ENCODE results near the gene ATXN7L2.
"Not testable (repeated sequence)": the region's sequence is repeated elsewhere in the genome, so short reads cannot be mapped to it uniquely, and the experiment has no call there.

ATXN7L2 gene

GRCh38 chr1:109441069-109441468 is 42.6 kb upstream of the ATXN7L2 start:
- Histone ChIP-seq H3K4me2 (ENCODE audit: low read depth, low read length) (no peak overlapping the region), H3K9me3 (replicated peaks; ENCODE audit: insufficient read depth, low read length) (no peaks in the 10 kb centered on the region), H3K9me2 (replicated peaks; ENCODE audit: insufficient read depth, low read length) (no peaks in the 10 kb centered on the region), H3K9ac (ENCODE audit: low read length) (no peak overlapping the region), H3K4me1 (ENCODE audit: low read length) (no peaks in the 10 kb centered on the region), H3F3A (ENCODE audit: insufficient read depth, low read length) (no peaks in the 10 kb centered on the region), H2AFZ (ENCODE audit: low read length) (no peak overlapping the region), H3K27ac (ENCODE audit: low read length) (no peak overlapping the region), H3K36me3 (replicated peaks; ENCODE audit: insufficient read depth, low read length) (no peaks in the 10 kb centered on the region), H3K79me2 (ENCODE audit: low read length) (no peaks in the 10 kb centered on the region), H3K27me3 (replicated peaks; ENCODE audit: insufficient read depth, low read length) (no peaks in the 10 kb centered on the region), H3K4me3 (ENCODE audit: low read length) (no peak overlapping the region), H4K20me1 (ENCODE audit: insufficient read depth, low read length) (no peaks in the 10 kb centered on the region)
- DNase-seq, result no peak
- TF ChIP-seq EZH2 (optimal IDR thresholded peaks at IDR 0.05; ENCODE audit: low read depth, low read length) (no peak), EZH2phosphoT487 (IDR thresholded peaks at IDR 0.05; ENCODE audit: low read length) (no peak), CTCF (IDR thresholded peaks at IDR 0.05; ENCODE audit: low read length) (no peak)

GRCh38 chr1:109443476-109443875 is 40.2 kb upstream of the ATXN7L2 start:
- Histone ChIP-seq H3F3A (ENCODE audit: insufficient read depth, low read length) (no peaks in the 10 kb centered on the region), H2AFZ (ENCODE audit: low read length) (no peak overlapping the region), H3K4me1 (ENCODE audit: low read length) (no peaks in the 10 kb centered on the region), H3K4me3 (ENCODE audit: low read length) (no peak overlapping the region), H3K36me3 (replicated peaks; ENCODE audit: insufficient read depth, low read length) (no peaks in the 10 kb centered on the region), H3K79me2 (ENCODE audit: low read length) (no peaks in the 10 kb centered on the region), H3K27me3 (replicated peaks; ENCODE audit: insufficient read depth, low read length) (no peaks in the 10 kb centered on the region), H3K4me2 (ENCODE audit: low read depth, low read length) (no peak overlapping the region), H4K20me1 (ENCODE audit: insufficient read depth, low read length) (no peaks in the 10 kb centered on the region), H3K27ac (ENCODE audit: low read length) (no peak overlapping the region), H3K9me2 (replicated peaks; ENCODE audit: insufficient read depth, low read length) (no peaks in the 10 kb centered on the region), H3K9ac (ENCODE audit: low read length) (no peak overlapping the region), H3K9me3 (replicated peaks; ENCODE audit: insufficient read depth, low read length) (no peaks in the 10 kb centered on the region)
- TF ChIP-seq EZH2phosphoT487 (IDR thresholded peaks at IDR 0.05; ENCODE audit: low read length) (no peak), EZH2 (optimal IDR thresholded peaks at IDR 0.05; ENCODE audit: low read depth, low read length) (no peak), CTCF (IDR thresholded peaks at IDR 0.05; ENCODE audit: low read length) (no peak)
- no peak for DNase-seq

GRCh38 chr1:109444346-109444745 is 39.4 kb upstream of the ATXN7L2 start:
- Histone ChIP-seq H3K4me1 (ENCODE audit: low read length) (no peaks in the 10 kb centered on the region), H3K4me3 (ENCODE audit: low read length) (no peak overlapping the region), H3K27me3 (replicated peaks; ENCODE audit: insufficient read depth, low read length) (no peaks in the 10 kb centered on the region), H3K9me2 (replicated peaks; ENCODE audit: insufficient read depth, low read length) (no peaks in the 10 kb centered on the region), H3K9ac (ENCODE audit: low read length) (no peak overlapping the region), H3K27ac (ENCODE audit: low read length) (no peak overlapping the region), H3K79me2 (ENCODE audit: low read length) (no peaks in the 10 kb centered on the region), H3K4me2 (ENCODE audit: low read depth, low read length) (no peak overlapping the region), H3K36me3 (replicated peaks; ENCODE audit: insufficient read depth, low read length) (no peaks in the 10 kb centered on the region), H3K9me3 (replicated peaks; ENCODE audit: insufficient read depth, low read length) (no peaks in the 10 kb centered on the region), H3F3A (ENCODE audit: insufficient read depth, low read length) (no peaks in the 10 kb centered on the region), H4K20me1 (ENCODE audit: insufficient read depth, low read length) (no peaks in the 10 kb centered on the region), H2AFZ (ENCODE audit: low read length) (no peak overlapping the region)
- no peak for DNase-seq
- TF ChIP-seq CTCF (IDR thresholded peaks at IDR 0.05; ENCODE audit: low read length) (no peak), EZH2phosphoT487 (IDR thresholded peaks at IDR 0.05; ENCODE audit: low read length) (no peak), EZH2 (optimal IDR thresholded peaks at IDR 0.05; ENCODE audit: low read depth, low read length) (no peak)

GRCh38 chr1:109445949-109446695 is 37.6 kb upstream of the ATXN7L2 start:
- not testable (repeated sequence) for H3K27me3 ChIP-seq (replicated peaks; ENCODE audit: insufficient read depth, low read length); H3K27ac ChIP-seq (ENCODE audit: low read length); H3K4me3 ChIP-seq (ENCODE audit: low read length)

More at GRCh38 chr1:109445949-109446695, 37.6 kb upstream of the ATXN7L2 start:
- H3K4me2 ChIP-seq (ENCODE audit: low read depth, low read length); H3K9me2 ChIP-seq (replicated peaks; ENCODE audit: insufficient read depth, low read length); H3F3A ChIP-seq (ENCODE audit: insufficient read depth, low read length); H3K36me3 ChIP-seq (replicated peaks; ENCODE audit: insufficient read depth, low read length); H3K9ac ChIP-seq (ENCODE audit: low read length); DNase-seq; H3K79me2 ChIP-seq (ENCODE audit: low read length); H2AFZ ChIP-seq (ENCODE audit: low read length); H3K9me3 ChIP-seq (replicated peaks; ENCODE audit: insufficient read depth, low read length); H4K20me1 ChIP-seq (ENCODE audit: insufficient read depth, low read length); H3K4me1 ChIP-seq (ENCODE audit: low read length): not testable (repeated sequence)

Measured in MM.1S (cell line).